HepG2 (cell line): ENCODE data around the gene BTBD7. TPM values are rescaled to one million over a fixed set of nuclear protein-coding genes. Genes with fewer than 3 reads are reported as not detected.

Experiments used
- ATAC-seq: fragments of 200-7000 bp; cut with Tn5 transposase; 3 replicates; pipeline ENCODE4 v1.9.1; 2020; ENCODE audit warnings: mild to moderate bottlenecking, moderate library complexity
- BruUV-seq: library from RNA; stranded (reverse); fragments of 400-500 nt; replicated peaks from 2 replicates; lab custom pipeline; 2021; lab: Mats Ljungman, UMichigan
- CTCF ChIA-PET: fragments of 300-600 bp; formaldehyde crosslinking; extraction: SDS; loops from one replicate; lab custom pipeline; 2021; ENCODE audit warnings: low total read pairs, inconsistent platforms, low intra/inter-chr PET ratio; lab: Yijun Ruan, JAX
- POLR2A ChIA-PET: fragments of 350-600 bp; sonication (Branson Sonifier 250); formaldehyde crosslinking; loops from one replicate; lab custom pipeline; 2020; ENCODE audit warnings: antibody characterized with exemption, inconsistent platforms; lab: Yijun Ruan, JAX
- DNase-seq: peaks from one replicate; pipeline ENCODE4 v3.0.0-alpha.2; 2015; ENCODE audit warnings: low spot score
- FAIRE-seq: peaks from 3 replicates; lab custom pipeline; 2011; peaks lifted over from hg19 to GRCh38; lab: Jason Lieb, UNC
- H2AFZ ChIP-seq: one replicate; pipeline ENCODE4 v1.6.1; 2011; ENCODE audit warnings: low read length, inconsistent platforms
- H3K27ac ChIP-seq: fragments of 300-600 bp; 3 replicates; pipeline ENCODE4 v1.8.0; 2011; ENCODE audit warnings: mixed run types, mild to moderate bottlenecking, mixed read lengths, low read length, inconsistent platforms; ENCODE audit not compliant: insufficient read depth; ENCODE audit errors: extremely low read length
- H3K27me3 ChIP-seq, 2 experiments: fragments of 200-600 bp in 1 of 2; 2 replicates in 1 of 2; 3 replicates in 1 of 2; pipeline versions ENCODE4 v1.6.0 to v1.8.0; 2011; ENCODE audit warnings: low read length in 2 of 2, mild to moderate bottlenecking in 2 of 2, moderate library complexity in 2 of 2, inconsistent platforms in 1 of 2; ENCODE audit not compliant: insufficient read depth in 2 of 2, control insufficient read depth in 1 of 2
- H3K36me3 ChIP-seq, 2 experiments: fragments of 200-600 bp in 1 of 2; replicated peaks in 1 of 2; 2 replicates in 1 of 2; 3 replicates in 1 of 2; pipeline versions ENCODE4 v1.5.1 to v1.8.0; 2011; ENCODE audit warnings: low read length in 2 of 2, inconsistent platforms in 1 of 2; ENCODE audit not compliant: insufficient read depth in 2 of 2, control insufficient read depth in 1 of 2
- H3K4me1 ChIP-seq: 2 replicates; pipeline ENCODE4 v1.5.1; 2012; ENCODE audit warnings: low read length, inconsistent platforms; ENCODE audit not compliant: insufficient read depth
- H3K4me2 ChIP-seq: 2 replicates; pipeline ENCODE4 v1.6.0; 2011; ENCODE audit warnings: low read depth, low read length, inconsistent platforms
- H3K4me3 ChIP-seq, 3 experiments: fragments of 200-600 bp in 1 of 3; sonication (generic), shearing (Covaris generic) in 1 of 3; replicated peaks in 1 of 3; 2 replicates each; pipeline ENCODE4 v1.5.1; 2011 to 2016; ENCODE audit warnings: low read length in 3 of 3, inconsistent platforms in 2 of 3, low read depth in 2 of 3, mild to moderate bottlenecking in 2 of 3, control low read depth in 1 of 3, mixed read lengths in 1 of 3; ENCODE audit not compliant: insufficient read depth in 1 of 3
- H3K79me2 ChIP-seq: one replicate; pipeline ENCODE4 v1.6.1; 2011; ENCODE audit warnings: low read length, inconsistent platforms; ENCODE audit not compliant: insufficient read depth
- H3K9ac ChIP-seq: 2 replicates; pipeline ENCODE4 v1.6.0; 2011; ENCODE audit warnings: mild to moderate bottlenecking, low read depth, low read length, inconsistent platforms; ENCODE audit not compliant: insufficient read depth
- H3K9me3 ChIP-seq: 2 replicates; pipeline ENCODE4 v1.5.1; 2012; ENCODE audit warnings: mild to moderate bottlenecking, low read length
- H4K20me1 ChIP-seq: 2 replicates; pipeline ENCODE4 v1.6.0; 2011; ENCODE audit warnings: inconsistent platforms, mild to moderate bottlenecking, low read length, moderate library complexity; ENCODE audit not compliant: insufficient read depth
- FOXK1 ChIP-seq: sonication (generic); formaldehyde crosslinking; IDR thresholded peaks from 2 replicates; pipeline ENCODE4 v1.4.0; 2020; ENCODE audit warnings: low read depth, missing genetic modification reagents, borderline replicate concordance
- GATAD1 ChIP-seq: IDR thresholded peaks from 2 replicates; pipeline ENCODE4 v1.6.1; 2016; ENCODE audit warnings: missing genetic modification reagents, missing compliant biosample characterization
- HNF1A ChIP-seq, 2 experiments: sonication (generic) in 1 of 2; formaldehyde crosslinking in 1 of 2; IDR thresholded peaks; 2 replicates each; pipeline versions ENCODE4 v1.4.0 to v1.6.1; 2016 to 2020; ENCODE audit warnings: borderline replicate concordance in 1 of 2, low read depth in 1 of 2, mild to moderate bottlenecking in 1 of 2, missing genetic modification reagents in 1 of 2
- KDM4B ChIP-seq: sonication (generic); formaldehyde crosslinking; IDR thresholded peaks from 2 replicates; pipeline ENCODE4 v1.4.0; 2020; ENCODE audit warnings: missing genetic modification reagents
- MXD1 ChIP-seq: sonication (generic); formaldehyde crosslinking; IDR thresholded peaks from 2 replicates; pipeline ENCODE4 v1.4.0; 2020; ENCODE audit warnings: mild to moderate bottlenecking, missing genetic modification reagents
- REXO4 ChIP-seq: sonication (generic); formaldehyde crosslinking; IDR thresholded peaks from 2 replicates; pipeline ENCODE4 v1.8.0; 2022; ENCODE audit warnings: missing genetic modification reagents, mild to moderate bottlenecking, borderline replicate concordance
- TBX2 ChIP-seq: sonication (generic); formaldehyde crosslinking; IDR thresholded peaks from 2 replicates; pipeline ENCODE4 v1.5.0; 2020; ENCODE audit warnings: missing genetic modification reagents, mild to moderate bottlenecking, borderline replicate concordance
- ZFP36L2 ChIP-seq: sonication (generic); formaldehyde crosslinking; IDR thresholded peaks from 2 replicates; pipeline ENCODE4 v1.4.0; 2020; ENCODE audit warnings: missing genetic modification reagents
- ZFP91 ChIP-seq: sonication (generic); formaldehyde crosslinking; IDR thresholded peaks from 2 replicates; pipeline ENCODE4 v1.9.0; 2022; ENCODE audit warnings: missing genetic modification reagents, mild to moderate bottlenecking, borderline replicate concordance
- ZNF441 ChIP-seq: sonication (generic); formaldehyde crosslinking; IDR thresholded peaks from 2 replicates; pipeline ENCODE4 v1.7.0; 2021; ENCODE audit warnings: missing genetic modification reagents, borderline replicate concordance
- ZNF674 ChIP-seq: sonication (generic); formaldehyde crosslinking; IDR thresholded peaks from 2 replicates; pipeline ENCODE4 v1.5.0; 2020; ENCODE audit warnings: low read depth, mild to moderate bottlenecking, missing genetic modification reagents
- ZNF770 ChIP-seq: sonication (generic); formaldehyde crosslinking; IDR thresholded peaks from 2 replicates; pipeline ENCODE4 v1.5.0; 2020; ENCODE audit warnings: mild to moderate bottlenecking, missing genetic modification reagents
- ZSCAN31 ChIP-seq: sonication (generic); formaldehyde crosslinking; IDR thresholded peaks from 2 replicates; pipeline ENCODE4 v1.5.0; 2020; ENCODE audit warnings: low read depth, mild to moderate bottlenecking, missing genetic modification reagents
- WGBS: methylation state at CpG from one replicate; pipeline ENCODE4 v1.1.6; 2017; ENCODE audit warnings: low lambda C conversion rate; 5-methylcytosine and 5-hydroxymethylcytosine counted together
- in situ Hi-C: cut with HindIII; loops from 2 replicates; pipeline ENCODE4 v1.10.0; 2017; ENCODE audit warnings: low pct_unique_long_range_greater_than_20kb; ENCODE audit not compliant: extremely low pct_ligation_motif_present
- intact Hi-C: fragments of 100-400 bp; cut with micrococcal nuclease; formaldehyde crosslinking; loops from one replicate; pipeline ENCODE4 v1.10.0; 2022; ENCODE audit not compliant: unreplicated experiment
- polyA plus RNA-seq, 8 experiments: library from polyadenylated mRNA; depleted of rRNA in 3 of 8; stranded (reverse) in 7 of 8; unstranded in 1 of 8; fragments of >200 nt; fragmentation: Illumina TruSeq in 4 of 8; extraction: Trizol in 4 of 8; gene quantifications; 2 replicates each; pipeline versions ENCODE4 v1.2.1 to v1.2.3, GENCODE V29; 2011 to 2016; ENCODE audit warnings: low read depth in 4 of 8, missing spikeins in 1 of 8, mixed read lengths in 1 of 8; ENCODE audit not compliant: insufficient read depth in 1 of 8
- total RNA-seq, 5 experiments: library from RNA; depleted of rRNA; stranded (reverse); fragments of >200 nt; fragmentation: Illumina TruSeq; extraction: Trizol; gene quantifications; 2 replicates each; pipeline ENCODE4 v1.2.3, GENCODE V29; 2016; ENCODE audit warnings: low read depth in 1 of 5

Gene BTBD7
- total and polyA plus RNA-seq, 2 of the 13 experiments (the other 11 are each of a cell fraction or from before 2014, with no cell fraction given): 11.6 to 15.2 TPM

- no TSS peak for BruUV-seq
- WGBS: 0% methylated on average over 20 of the region's 21 CpGs
- peak overlapping the region; percentile 83 for H3K4me2 ChIP-seq
- H3K27ac ChIP-seq: peak overlapping the region; percentile 84
- H3K4me1 ChIP-seq: peaks cover 55% of the 10 kb centered on the region
- H3K36me3 ChIP-seq: no peaks in the 10 kb centered on the region
- peaks cover 57% of the 10 kb centered on the region for H3K79me2 ChIP-seq
- CTCF ChIA-PET: no interaction called here
- ATAC-seq: no peak
- H3K4me3 ChIP-seq: peak overlapping the region; percentile 77 to 81 (median 79)
- peaks cover 2% of the 10 kb centered on the region; the same call in 1 of the 2 replicates for H3K9me3 ChIP-seq
- POLR2A ChIA-PET: interaction anchor here (0.7 to 2.1 kb wide), 4 partner anchors 13 to 125 kb away, joined by 3 to 8 read pairs (median 3); partner anchors contain the start of genes GON7 and UBR7
- in situ Hi-C loops: no loop called here
- peaks cover 21% of the 10 kb centered on the region for H4K20me1 ChIP-seq
- H3K9ac ChIP-seq: peak overlapping the region; percentile 87
- DNase-seq: no peak
- FAIRE-seq: no peak
- no peak overlapping the region for H2AFZ ChIP-seq
- no peaks in the 10 kb centered on the region; a peak in 1 of 5 replicates for H3K27me3 ChIP-seq
- intact Hi-C loops: loop anchor here (5.0 to 10.0 kb wide), 2 partner anchors 47 to 125 kb away; partner anchors contain the start of genes GON7 and UBR7
- no peak for TF ChIP-seq KDM4B (CRISPR knock-in tag)
- TF ChIP-seq ZNF674 (CRISPR knock-in tag): no peak
- no peak for TF ChIP-seq REXO4 (CRISPR knock-in tag)
- TF ChIP-seq ZNF770: peak; percentile 77
- TF ChIP-seq TBX2: 0 out of 2 replicates have a peak, but pooled peaks have one; percentile 6
- peak; percentile 43; the same call in 1 of the 2 replicates for TF ChIP-seq FOXK1 (CRISPR knock-in tag)
- no peak for TF ChIP-seq HNF1A (IDR thresholded peaks at IDR 0.05; ENCODE audit: low read depth)
- TF ChIP-seq HNF1A (CRISPR knock-in tag; IDR thresholded peaks at IDR 0.05; ENCODE audit: borderline replicate concordance): 0 out of 2 replicates have a peak, but pooled peaks have one; percentile 1
- TF ChIP-seq ZFP36L2 (CRISPR knock-in tag): no peak
- peak; percentile 33; the same call in 1 of the 2 replicates for TF ChIP-seq ZFP91
- TF ChIP-seq ZNF441 (CRISPR knock-in tag): peak; percentile 75; the same call in 1 of the 2 replicates
- no peak for TF ChIP-seq MXD1 (CRISPR knock-in tag)
- TF ChIP-seq GATAD1 (CRISPR knock-in tag): 0 out of 2 replicates have a peak, but pooled peaks have one; percentile 7
- 0 out of 2 replicates have a peak, but pooled peaks have one; percentile 8 for TF ChIP-seq ZSCAN31 (CRISPR knock-in tag)
Measured at GRCh38 chr14:93331728-93332396, 974 bp downstream of the BTBD7 start.
